A172 (cell line): ENCODE results near the gene LPCAT1. TPM values are rescaled to one million over a fixed set of nuclear protein-coding genes. Genes with fewer than 3 reads are reported as not detected.
"Not testable (repeated sequence)": the region's sequence is repeated elsewhere in the genome, so short reads cannot be mapped to it uniquely, and the experiment has no call there.

Experiments
- DNase-seq: peaks from one replicate; pipeline ENCODE4 v3.0.0-alpha.2; 2015; ENCODE audit warnings: low spot score
- total RNA-seq: library from RNA; depleted of rRNA; stranded (reverse); fragments of >200 nt; shearing (Covaris generic); gene quantifications from 2 replicates; pipeline ENCODE4 v1.2.3, GENCODE V29; 2014

Gene LPCAT1
- total RNA-seq, 1 experiment from 2014 or later = 97.1 TPM

DNA sequence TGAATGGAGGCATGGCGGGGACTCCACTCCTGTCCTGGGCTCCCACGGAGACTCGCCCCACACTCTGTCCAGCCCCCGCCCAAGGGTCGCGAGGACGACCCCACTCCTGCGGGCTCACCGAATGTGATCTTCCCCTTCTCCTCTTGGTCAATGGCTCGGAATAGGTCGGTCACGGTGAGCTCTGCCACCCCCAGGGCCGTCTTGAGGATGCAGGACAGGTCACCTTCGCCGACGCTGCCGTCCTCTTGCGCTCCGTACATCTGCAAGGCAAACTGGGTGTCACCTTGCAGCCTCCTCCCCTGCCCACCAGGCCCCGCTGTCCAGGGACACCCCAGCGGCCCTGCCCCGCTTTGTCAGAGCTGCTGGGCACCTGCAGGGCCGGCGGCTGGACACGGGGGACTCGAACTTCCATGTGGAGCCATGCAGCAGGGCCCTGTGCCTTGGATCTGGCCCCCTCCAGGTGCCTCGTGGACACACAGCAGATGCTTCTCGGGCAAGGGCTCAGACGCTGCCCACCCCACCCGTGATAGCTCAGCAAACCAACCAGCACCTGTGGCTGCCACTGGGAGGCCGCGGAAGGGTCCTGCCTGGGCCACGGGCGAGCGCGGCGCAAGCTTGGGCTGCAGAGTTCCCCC lies 57.0 kb downstream of the LPCAT1 start:
- DNase-seq = no peak

DNA sequence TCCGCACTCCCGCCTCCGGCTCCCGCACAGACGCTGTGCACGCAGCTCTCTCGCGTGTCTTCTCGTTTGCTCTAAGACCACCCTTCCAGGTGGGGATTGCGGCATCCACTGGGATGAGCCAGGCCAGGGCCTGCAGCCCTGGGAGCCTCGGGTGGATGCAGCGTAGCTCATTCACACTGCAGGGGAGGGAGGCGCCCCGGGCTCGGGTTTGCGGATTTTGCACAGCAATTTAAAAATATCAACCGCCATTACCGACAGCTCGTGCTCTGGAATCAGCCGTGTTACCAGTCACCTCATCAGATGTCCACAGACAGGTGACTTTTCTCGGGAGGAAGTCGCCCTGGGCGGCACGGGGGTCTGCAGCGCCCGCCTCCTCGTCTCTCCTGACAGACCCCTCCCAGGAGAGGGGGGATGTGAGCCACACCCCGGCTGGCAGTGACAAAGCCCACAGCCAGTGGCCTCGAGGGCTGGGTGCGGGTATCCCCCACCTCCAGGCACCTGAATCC lies 57.7 kb downstream of the LPCAT1 start:
- DNase-seq = no peak

DNA sequence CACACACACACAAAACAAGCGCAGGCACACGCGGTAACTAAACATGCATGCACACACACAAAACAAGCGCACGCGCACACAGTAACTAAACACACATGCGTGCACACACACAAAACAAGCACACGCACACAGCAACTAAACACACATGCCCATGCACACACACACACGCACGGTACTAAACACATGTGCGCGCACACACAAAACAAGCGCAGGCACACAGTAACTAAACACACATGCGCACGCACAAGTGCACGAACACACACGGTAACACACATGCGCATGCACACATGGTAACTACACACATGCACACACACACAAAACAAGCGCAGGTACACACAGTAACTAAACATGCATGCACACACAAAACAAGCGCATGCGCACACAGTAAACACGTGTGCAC lies 58.6 kb downstream of the LPCAT1 start:
- no peak for DNase-seq

GRCh38 chr5:1464511-1464910 lies 59.2 kb downstream of the LPCAT1 start:
- no peak for DNase-seq

DNA sequence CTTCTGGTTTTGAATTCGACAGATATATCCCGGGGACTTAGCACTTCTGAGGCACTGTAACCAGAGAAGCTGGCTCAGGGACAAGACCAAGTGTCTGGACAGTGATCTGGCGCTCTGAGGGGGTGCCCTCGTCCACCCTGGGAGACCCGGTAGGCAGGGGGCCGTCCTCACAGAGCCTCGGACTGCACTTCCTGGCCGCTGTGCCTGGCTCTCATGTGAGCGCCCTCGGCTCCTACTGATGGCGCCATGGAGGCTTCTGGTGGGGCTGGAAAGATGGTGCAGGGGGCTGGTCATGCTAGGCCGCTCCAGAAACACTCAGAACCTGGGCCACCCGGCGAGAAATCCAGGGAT lies 59.7 kb downstream of the LPCAT1 start:
- no peak for DNase-seq

- DNase-seq = no peak
These were observed 60.2 kb downstream of the LPCAT1 start for GRCh38 chr5:1463326-1464095.

GRCh38 chr5:1462358-1462757 lies 61.4 kb downstream of the LPCAT1 start:
- no peak for DNase-seq

DNA sequence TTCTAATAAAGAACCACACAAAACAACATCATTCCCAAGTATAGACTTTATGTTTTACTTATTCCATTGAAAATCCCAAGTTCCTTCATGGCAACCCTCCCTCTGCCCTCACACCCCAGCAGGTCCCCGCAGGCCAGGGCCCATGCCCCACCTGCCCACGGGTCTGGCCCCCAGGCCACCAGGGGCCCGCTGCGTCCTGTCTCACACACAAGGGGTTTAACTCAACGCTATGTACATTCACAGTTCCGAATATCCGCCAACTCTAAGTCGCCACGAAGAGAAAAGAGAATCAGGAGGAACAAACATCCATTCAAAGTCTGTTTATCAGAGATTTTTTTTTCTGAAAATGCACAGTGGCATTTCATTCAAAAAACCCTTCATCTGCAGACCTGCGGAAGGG lies 62.4 kb downstream of the LPCAT1 start:
- DNase-seq = no peak

GRCh38 chr5:1460054-1460682 lies 63.6 kb downstream of the LPCAT1 start:
- DNase-seq = no peak

- DNase-seq = not testable (repeated sequence)
These were observed 64.3 kb downstream of the LPCAT1 start for GRCh38 chr5:1459435-1459834.

DNA sequence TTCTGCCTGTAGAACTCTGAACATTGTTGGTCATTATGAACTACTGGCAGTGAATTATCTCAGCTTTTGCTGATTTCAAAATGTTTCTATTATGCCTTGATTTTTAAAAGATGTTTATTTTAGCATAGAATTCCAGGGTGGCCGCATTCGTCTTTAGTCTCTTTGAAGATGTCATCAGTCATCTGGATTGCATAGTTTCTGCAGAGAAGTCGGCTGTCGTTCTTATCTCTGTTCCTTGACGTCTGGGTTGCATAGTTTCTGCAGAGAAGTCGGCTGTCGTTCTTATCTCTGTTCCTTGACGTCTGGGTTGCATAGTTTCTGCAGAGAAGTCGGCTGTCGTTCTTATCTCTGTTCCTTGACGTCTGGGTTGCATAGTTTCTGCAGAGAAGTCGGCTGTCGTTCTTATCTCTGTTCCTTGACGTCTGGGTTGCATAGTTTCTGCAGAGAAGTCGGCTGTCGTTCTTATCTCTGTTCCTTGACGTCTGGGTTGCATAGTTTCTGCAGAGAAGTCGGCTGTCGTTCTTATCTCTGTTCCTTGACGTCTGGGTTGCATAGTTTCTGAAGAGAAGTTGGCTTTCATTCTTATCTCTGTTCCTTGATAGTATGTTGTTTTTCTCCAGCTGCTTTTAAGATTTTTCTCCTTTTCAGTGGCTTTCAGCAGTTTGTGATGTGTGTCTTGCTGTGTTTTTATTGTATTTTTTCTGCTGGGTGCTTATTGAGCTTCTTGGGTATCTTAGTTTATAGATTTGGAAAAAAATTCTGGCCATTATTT lies 67.5 kb downstream of the LPCAT1 start:
- not testable (repeated sequence) for DNase-seq

GRCh38 chr5:1453613-1454012 lies 70.1 kb downstream of the LPCAT1 start:
- no peak for DNase-seq

DNA sequence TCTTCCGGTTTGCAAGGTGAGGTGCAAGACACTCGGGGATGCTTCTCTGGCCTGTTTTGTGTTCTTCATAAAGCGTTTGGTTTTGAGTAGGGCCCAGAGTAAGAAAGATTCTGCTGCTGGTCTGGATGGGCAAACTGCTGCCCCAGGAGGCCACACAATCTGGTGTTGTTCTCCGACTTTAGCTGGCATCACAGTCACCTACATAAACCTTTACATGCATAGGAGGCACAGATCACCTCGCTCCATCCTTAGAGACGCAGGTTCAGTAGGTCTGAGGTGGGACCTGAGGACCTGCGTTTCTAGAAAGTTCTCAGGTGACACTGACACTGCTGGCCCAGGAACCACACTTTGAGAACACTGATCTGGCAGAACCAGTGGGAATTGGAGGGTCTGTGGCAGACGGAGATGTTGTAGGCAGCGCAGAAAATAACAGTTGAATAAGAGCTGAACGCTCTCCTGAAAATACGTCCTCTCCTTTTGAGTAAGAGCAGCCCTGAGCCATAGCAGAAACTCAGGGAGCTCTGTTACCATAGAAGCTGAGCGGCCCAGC lies 74.6 kb downstream of the LPCAT1 start:
- no peak for DNase-seq

GRCh38 chr5:1448511-1449011 lies 75.2 kb downstream of the LPCAT1 start:
- no peak for DNase-seq

DNA sequence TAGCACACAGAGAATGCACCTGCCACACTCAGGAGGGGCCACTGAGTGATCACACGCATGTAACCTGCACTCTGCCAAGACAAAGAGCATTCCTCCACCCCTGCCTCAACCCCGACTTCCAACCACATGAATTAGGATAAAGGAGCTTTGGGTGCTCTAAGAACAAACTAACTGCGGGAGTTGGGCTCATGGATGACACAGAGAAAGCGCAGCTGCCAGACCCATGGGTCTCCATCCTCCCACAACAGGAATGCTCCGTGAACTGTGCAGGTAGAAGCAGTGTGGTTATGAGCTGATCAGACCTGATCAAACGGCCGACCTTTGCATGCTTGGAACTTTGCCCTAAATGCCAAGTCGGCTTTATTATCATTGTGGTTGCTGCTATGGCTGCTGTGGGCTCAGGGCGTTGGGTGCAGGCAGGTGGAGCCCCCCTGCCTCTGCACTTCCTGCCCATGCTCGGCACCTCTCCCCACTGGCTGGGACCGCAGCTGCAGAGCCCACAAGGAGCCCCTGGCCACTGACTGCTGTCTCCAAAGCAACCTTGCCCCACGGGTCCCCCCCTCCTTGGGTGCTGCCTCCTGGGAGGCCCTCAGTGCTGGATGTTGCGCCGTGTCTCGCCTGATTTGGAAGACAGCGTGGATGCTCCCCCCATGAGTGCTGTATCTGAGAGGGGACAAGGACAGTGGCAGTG lies 75.9 kb downstream of the LPCAT1 start:
- no peak for DNase-seq

DNA sequence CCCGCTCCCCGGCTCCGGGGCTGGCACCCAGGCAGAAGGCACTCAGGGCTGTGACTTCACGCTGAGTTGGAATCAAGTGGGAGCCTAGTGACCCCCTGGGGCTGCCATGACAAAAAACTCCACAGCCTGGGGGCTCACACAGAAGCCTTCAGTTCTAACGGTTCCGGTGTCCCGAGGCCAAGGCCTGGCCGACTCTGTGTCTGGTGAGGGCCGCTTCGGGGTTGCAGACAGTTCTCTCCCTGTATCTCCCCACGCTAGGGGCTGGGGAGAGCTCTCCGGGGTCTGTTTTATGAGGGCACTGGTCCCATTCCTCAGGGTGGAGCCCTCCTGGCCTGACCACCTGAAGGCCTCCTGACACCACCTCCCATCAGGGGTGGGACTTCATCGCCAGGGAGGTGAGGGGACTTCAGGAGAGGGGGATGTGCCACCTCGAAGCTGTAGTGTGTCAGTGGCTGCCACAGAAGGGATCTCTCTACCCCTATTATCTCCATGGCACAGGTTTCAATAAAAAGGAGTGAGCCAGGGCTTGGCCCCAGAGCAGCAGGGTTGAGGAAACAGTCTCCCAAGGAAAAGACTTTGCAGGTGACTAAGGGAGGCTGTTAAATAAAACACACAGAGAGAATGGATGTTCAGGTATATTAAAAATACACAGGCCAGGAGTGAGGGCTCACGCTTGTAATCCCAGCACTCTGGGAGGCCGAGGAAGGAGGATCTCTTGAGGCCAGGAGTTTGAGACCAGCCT lies 77.0 kb downstream of the LPCAT1 start:
- DNase-seq = no peak

DNA sequence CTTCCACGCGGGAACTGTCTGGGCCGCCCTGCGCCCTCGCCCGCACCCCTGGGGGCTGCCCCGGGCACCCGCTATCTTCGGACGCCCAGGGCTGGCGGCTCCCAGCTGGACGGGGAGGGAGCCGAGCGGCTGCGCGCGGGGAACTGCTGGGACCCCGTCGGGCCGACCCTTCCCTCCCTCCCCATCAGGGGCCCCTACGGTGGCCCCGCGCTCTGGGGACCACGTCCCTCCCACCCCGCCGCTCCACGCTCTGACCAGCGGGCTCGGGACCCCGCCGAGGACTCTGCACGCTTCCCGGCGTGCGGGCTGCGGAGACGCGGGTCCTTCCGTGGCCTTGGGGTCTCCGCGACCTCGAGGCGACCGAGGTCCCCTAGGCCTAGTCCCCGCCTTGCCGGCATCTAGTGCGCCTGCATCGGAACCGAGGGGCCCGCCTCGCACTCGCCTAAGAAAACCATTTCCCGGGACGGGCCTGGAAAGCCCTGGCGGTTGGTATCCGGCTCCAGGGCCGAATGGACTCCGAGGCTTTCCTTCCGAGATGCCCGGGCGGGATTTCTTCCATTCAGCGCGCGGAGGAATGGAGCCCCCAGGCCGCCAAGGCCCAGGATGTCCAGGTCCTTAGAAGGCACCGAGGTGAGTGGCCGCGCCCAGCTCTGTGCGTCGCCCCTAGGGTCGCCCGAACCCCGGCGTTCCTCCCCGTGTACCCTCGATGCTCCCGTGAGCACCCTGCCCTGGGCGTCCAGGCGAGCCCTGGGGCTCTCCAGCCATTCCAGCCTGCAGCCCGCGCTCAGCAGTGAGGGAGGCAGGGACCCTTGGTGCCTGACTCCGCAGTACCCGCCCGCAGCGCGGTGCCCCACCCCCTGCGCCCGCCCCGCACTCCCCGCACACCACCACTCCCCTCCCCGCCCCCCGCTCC lies 77.8 kb downstream of the LPCAT1 start:
- DNase-seq = no peak

DNA sequence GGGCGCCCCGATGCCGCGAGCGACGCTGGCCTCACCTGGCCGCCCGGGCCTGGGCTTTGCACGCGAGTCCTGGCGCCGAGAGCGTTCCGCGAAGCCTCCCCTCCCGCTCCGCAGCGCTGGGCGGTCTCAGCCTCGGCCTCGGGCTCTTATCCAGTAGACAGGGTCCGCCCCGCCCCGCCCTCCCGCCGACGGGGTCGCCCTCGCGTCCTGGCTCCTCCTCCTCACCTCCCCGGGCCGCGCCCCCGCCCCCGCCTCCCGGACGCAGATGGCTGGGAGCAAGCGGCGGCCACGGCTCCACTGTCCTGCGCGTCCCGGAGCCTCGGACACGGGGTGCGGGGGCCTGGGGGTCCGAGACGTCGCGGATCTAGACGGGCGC lies 78.5 kb downstream of the LPCAT1 start, which contains the start of gene SLC6A3:
SLC6A3 (minus strand) TSS at position 128 of the 376 bp plus-strand sequence. CDS start 2,243 bp downstream, outside the sequence.
- DNase-seq = no peak
